OCI-LY1 (cell line): Measurements from ENCODE around the gene GNG10.

Experiments used
- EZH2 ChIP-seq: fragments of 200-600 bp; sonication (generic), shearing (Covaris generic); IDR thresholded peaks from 2 replicates; pipeline ENCODE4 v1.8.0; 2017; ENCODE audit warnings: borderline replicate concordance, mixed run types, mild to moderate bottlenecking, antibody characterized with exemption, low read length, moderate library complexity, mixed read lengths
- TF ChIP-seq, protein P1 (sequence below): fragments of 200-600 bp; sonication (generic), shearing (Covaris generic); IDR thresholded peaks from 2 replicates; pipeline ENCODE4 v1.5.1; 2017; ENCODE audit warnings: mild to moderate bottlenecking, antibody characterized with exemption, low read length, moderate library complexity, mixed read lengths

DNA sequence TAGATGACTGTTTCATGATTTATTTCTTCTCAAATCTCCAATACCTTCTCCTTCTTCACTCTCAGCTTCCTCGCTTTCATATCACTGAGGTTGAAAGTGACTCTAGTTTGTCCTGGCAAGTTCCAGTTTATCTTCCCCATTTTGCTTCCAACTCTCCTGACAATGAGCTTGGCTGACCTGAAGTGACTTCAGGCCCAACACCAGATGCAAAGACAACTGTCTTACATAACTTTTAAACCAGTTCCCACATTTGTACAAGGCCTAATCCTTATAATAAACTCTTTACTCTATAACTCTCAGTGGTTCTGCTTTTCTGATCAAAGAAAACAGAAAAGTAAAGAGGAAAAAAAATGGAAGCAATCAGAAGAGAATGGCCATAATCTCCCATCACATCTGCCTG lies 22.0 kb downstream of the GNG10 start:
- TF ChIP-seq, protein P1, sequence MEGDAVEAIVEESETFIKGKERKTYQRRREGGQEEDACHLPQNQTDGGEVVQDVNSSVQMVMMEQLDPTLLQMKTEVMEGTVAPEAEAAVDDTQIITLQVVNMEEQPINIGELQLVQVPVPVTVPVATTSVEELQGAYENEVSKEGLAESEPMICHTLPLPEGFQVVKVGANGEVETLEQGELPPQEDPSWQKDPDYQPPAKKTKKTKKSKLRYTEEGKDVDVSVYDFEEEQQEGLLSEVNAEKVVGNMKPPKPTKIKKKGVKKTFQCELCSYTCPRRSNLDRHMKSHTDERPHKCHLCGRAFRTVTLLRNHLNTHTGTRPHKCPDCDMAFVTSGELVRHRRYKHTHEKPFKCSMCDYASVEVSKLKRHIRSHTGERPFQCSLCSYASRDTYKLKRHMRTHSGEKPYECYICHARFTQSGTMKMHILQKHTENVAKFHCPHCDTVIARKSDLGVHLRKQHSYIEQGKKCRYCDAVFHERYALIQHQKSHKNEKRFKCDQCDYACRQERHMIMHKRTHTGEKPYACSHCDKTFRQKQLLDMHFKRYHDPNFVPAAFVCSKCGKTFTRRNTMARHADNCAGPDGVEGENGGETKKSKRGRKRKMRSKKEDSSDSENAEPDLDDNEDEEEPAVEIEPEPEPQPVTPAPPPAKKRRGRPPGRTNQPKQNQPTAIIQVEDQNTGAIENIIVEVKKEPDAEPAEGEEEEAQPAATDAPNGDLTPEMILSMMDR, result no peak
- no peak for TF ChIP-seq EZH2
